ENCODE measurements around the gene SLC16A1. TPM values are rescaled to one million over a fixed set of nuclear protein-coding genes. Genes with fewer than 3 reads are reported as not detected.
"Not testable (repeated sequence)": the region's sequence is repeated elsewhere in the genome, so short reads cannot be mapped to it uniquely, and the experiment has no call there.

The SLC16A1 gene
- total RNA-seq, 4 donors from 2014 or later = 3.3 to 6.2 (median 5.5) TPM

DNA sequence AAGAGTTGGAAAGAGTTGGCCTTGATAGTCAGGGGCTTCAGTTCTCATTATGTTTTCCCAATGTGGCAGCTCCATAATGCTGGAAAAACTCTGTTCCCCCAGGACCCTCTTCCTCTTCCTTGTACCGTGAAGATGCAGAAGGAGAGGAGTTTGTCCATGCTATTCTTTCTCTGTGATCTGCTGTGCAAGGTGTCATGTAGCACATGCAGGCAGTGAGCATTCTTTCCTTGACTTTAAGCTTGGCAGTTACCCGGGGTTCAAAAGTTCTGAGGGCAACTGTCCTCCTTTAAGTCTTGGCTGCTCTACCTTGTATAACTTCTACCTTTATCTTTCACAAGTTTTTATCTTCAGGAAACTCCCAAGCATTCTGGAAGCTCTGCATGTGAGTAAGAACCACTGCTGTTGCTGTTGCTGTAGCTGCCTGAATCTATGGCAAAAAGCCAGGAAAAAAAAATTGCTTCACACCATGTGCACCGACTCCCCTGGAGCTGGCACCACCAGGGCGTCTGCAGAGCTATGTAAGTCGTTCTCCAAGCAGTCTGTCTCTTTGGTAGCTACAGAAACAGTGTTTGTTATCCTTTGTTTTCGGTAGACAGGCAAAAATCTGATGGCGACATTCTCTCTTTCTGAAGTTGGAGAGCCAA, 42.7 kb upstream of the SLC16A1 start:
- H3K4me3 ChIP-seq (replicated peaks in 1 of 3) = no peak overlapping the region
- TF ChIP-seq, protein P1, sequence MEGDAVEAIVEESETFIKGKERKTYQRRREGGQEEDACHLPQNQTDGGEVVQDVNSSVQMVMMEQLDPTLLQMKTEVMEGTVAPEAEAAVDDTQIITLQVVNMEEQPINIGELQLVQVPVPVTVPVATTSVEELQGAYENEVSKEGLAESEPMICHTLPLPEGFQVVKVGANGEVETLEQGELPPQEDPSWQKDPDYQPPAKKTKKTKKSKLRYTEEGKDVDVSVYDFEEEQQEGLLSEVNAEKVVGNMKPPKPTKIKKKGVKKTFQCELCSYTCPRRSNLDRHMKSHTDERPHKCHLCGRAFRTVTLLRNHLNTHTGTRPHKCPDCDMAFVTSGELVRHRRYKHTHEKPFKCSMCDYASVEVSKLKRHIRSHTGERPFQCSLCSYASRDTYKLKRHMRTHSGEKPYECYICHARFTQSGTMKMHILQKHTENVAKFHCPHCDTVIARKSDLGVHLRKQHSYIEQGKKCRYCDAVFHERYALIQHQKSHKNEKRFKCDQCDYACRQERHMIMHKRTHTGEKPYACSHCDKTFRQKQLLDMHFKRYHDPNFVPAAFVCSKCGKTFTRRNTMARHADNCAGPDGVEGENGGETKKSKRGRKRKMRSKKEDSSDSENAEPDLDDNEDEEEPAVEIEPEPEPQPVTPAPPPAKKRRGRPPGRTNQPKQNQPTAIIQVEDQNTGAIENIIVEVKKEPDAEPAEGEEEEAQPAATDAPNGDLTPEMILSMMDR (IDR thresholded peaks at IDR 0.05) = no peak
- no peak for TF ChIP-seq POLR2A (IDR thresholded peaks at IDR 0.05)
- DNase-seq = peak; percentile 67 to 69
- intact Hi-C loops (cut with DNase I) = no loop called here
- peaks cover 7 to 11% of the 10 kb centered on the region in 2 donors for H3K4me1 ChIP-seq
- no peaks in the 10 kb centered on the region for H3K36me3 ChIP-seq
- no peak overlapping the region for H3K27ac ChIP-seq
- WGBS, 2 donors = 28 to 31% methylated on average over 7 of the region's 7 CpGs
- no peaks in the 10 kb centered on the region for H3K27me3 ChIP-seq
- H3K9me3 ChIP-seq = no peaks in the 10 kb centered on the region

DNA sequence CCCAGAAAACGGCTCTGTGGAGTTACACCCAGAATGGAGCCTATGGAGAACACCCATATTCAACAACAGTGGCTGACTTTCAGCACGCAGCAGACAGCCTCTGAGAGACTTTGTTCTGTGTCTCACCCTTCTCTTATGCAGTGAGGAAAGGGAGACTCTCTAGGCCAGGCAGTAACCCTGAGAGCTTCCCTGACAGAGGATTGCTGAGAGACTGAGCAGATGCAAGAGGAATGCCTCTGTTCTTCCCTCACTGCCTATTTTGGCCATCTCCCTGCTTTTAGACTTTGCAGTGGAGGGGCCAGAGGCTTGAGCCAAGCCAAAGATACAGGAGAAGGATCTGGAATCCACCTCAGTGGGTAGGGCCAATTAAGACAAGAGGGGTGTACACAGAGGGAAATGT, 41.8 kb upstream of the SLC16A1 start:
- intact Hi-C loops (cut with DNase I) = no loop called here
- WGBS, 2 donors = 94 to 97% methylated on average over 2 of the region's 2 CpGs
- Histone ChIP-seq H3K4me3 (replicated peaks in 1 of 3) (no peak overlapping the region), H3K9me3 (no peaks in the 10 kb centered on the region), H3K27ac (no peak overlapping the region), H3K4me1 (peaks cover 7 to 11% of the 10 kb centered on the region in 2 donors), H3K27me3 (no peaks in the 10 kb centered on the region), H3K36me3 (no peaks in the 10 kb centered on the region)
- no peak for DNase-seq
- no peak for TF ChIP-seq POLR2A (IDR thresholded peaks at IDR 0.05)
- TF ChIP-seq, protein P1 (IDR thresholded peaks at IDR 0.05) = no peak

DNA sequence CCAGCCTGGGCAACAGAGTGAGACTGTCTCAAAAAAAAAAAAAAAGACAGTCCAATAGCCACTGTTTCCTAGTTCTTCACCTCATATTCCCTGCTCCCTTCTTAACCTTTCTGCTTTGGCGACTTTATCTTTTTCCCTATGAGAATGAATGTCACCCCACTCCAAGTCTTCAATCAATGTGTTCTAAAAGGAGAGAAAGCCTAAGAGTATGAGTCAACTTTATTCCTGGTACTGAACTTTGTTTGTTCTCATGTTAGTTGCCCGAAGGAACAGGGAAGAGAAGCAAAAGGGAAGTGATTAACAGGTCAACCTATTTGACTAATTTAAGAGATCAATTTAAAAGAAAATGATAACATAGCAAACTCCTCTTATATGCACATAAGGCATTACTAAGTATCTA, 39.9 kb upstream of the SLC16A1 start:
- H3K9me3 ChIP-seq = no peaks in the 10 kb centered on the region
- no peak overlapping the region for H3K27ac ChIP-seq
- H3K4me1 ChIP-seq = peaks cover 7 to 11% of the 10 kb centered on the region in 2 donors
- WGBS, 2 donors = 85 to 95% methylated on average over 2 of the region's 2 CpGs
- no peak for DNase-seq
- no peak overlapping the region for H3K4me3 ChIP-seq (replicated peaks in 1 of 3)
- no peaks in the 10 kb centered on the region for H3K36me3 ChIP-seq
- H3K27me3 ChIP-seq = no peaks in the 10 kb centered on the region
- intact Hi-C loops (cut with DNase I) = no loop called here
- TF ChIP-seq, protein P1 (IDR thresholded peaks at IDR 0.05) = no peak
- TF ChIP-seq POLR2A (IDR thresholded peaks at IDR 0.05) = no peak

DNA sequence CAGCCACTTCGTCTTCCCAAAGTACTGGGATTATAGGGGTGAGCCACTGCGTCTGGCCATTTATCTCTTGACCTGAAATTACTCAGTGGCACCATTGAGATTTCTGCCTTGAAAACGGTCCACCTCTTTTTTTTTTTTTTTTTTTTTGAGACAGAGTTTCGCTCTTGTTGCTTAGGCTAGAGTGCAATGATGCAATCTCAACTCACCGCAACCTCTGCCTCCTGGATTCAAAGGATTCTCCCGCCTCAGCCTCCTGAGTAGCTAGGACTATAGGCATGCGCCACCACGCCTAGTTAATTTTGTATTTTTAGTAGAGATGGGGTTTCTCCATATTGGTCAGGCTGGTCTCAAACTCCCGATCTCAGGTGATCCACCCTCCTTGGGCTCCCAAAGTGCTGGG, 39.0 kb upstream of the SLC16A1 start:
- H3K27ac ChIP-seq; H3K9me3 ChIP-seq; DNase-seq; H3K4me3 ChIP-seq (replicated peaks in 1 of 3); H3K27me3 ChIP-seq; H3K36me3 ChIP-seq; intact Hi-C loops (cut with DNase I): not testable (repeated sequence)
- 90 to 94% methylated on average over 9 of the region's 9 CpGs for WGBS, 2 donors
- H3K4me1 ChIP-seq = peaks cover 7 to 11% of the 10 kb centered on the region in 2 donors

DNA sequence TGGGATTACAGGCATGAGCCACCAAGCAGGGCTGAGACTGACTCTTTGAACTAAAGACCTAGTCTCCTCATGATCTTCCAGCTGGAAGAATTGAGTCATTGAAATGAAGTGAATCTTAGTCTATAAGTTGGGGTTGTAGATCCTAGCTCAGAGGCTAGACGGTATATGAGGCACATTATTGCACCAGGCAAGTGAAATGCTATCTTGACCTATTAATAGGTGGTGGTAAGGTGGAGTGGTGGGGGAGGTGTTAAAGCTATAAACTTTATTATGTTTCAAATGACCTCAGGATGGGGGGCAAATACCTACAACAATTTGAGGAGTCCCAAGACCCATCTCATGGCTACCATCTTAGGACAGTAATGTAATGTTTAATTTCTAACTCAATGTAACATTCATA, 36.8 kb upstream of the SLC16A1 start:
- no peaks in the 10 kb centered on the region for H3K27me3 ChIP-seq
- intact Hi-C loops (cut with DNase I) = no loop called here
- H3K4me1 ChIP-seq = no peaks in the 10 kb centered on the region
- H3K9me3 ChIP-seq = no peaks in the 10 kb centered on the region
- H3K27ac ChIP-seq = no peak overlapping the region
- 91 to 95% methylated on average over 1 of the region's 1 CpG for WGBS, 2 donors
- DNase-seq = no peak
- no peak overlapping the region for H3K4me3 ChIP-seq (replicated peaks in 1 of 3)
- H3K36me3 ChIP-seq = no peaks in the 10 kb centered on the region
- TF ChIP-seq POLR2A (IDR thresholded peaks at IDR 0.05) = no peak
- TF ChIP-seq, protein P1 (IDR thresholded peaks at IDR 0.05) = no peak

Measured in thyroid gland (tissue), 4 donors.